IPS-11a (cell line): Measurements from ENCODE around the gene CRY2.
A peak's percentile ranks its signal among the peaks of the same experiment; 100 is the strongest.

Experiments
- H3K4me3 ChIP-seq: one replicate; pipeline ENCODE4 v1.5.1; 2013; ENCODE audit warnings: low read depth, low read length, control low read depth

The CRY2 gene

GRCh38 chr11:45847911-45848316 lies 639 bp downstream of the CRY2 start:
- H3K4me3 ChIP-seq = peak overlapping the region; percentile 80

DNA sequence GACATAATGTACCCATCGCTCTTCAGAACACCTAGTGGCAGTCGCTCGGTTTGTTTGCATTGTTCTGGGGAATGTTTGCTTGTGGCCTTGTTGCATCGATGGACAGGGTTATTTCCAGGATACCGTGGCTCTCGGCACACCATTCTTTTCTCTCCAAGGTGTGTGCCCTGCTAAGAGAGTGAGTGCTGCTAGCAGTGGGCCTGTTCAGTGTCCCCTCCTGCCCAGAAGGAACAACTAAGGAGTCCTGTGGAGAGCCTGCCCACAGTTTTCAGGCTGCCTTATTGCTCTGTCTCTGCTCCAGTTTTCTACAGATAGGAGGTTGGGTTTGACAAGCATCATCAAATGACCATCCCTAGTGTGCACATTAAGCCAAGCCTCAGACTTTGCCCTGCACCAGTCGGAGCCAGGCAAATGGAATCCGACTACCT lies 1.4 kb downstream of the CRY2 start:
- no peak overlapping the region for H3K4me3 ChIP-seq

GRCh38 chr11:45850446-45850845 lies 3.2 kb downstream of the CRY2 start:
- no peak overlapping the region for H3K4me3 ChIP-seq

GRCh38 chr11:45851228-45851627 lies 4.0 kb downstream of the CRY2 start:
- H3K4me3 ChIP-seq = no peak overlapping the region

DNA sequence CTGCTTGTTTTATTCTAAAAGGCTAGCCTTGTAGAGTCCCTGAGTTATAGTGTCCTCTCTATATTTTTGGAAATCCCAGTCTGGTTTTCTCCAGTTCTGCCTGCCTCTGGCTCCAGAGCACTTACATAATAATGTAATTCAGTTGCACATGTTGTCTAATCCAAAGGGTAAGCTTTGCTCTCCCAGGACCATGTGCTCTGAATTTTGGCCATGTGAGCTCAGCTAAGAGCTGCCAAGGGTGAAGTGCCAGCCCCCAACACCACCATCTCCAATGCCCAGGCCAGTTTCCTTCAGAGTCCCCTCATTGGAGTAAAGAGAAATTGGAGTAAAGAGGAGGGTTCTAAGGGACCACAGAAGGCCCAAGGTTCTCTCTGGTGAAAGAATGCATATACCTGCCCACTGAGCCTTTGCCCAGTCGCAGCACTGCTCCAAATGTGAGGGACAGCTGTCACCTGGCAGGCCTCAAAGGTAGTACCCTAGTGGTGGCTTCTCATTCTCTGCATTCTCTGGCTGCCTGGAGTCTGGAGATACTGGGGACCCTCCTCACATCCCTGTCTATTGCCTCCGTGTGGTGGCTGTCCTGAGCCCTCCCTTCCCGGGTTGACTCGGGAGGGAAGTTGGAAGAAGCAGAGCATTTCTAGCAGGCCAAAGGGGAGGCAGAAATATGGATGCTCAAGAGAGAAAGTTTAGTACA lies 4.9 kb downstream of the CRY2 start:
- H3K4me3 ChIP-seq = no peak overlapping the region

- no peak overlapping the region for H3K4me3 ChIP-seq
Observed at GRCh38 chr11:45852712-45853101, 5.4 kb downstream of the CRY2 start.

GRCh38 chr11:45853332-45854219 lies 6.3 kb downstream of the CRY2 start:
- H3K4me3 ChIP-seq = no peak overlapping the region

DNA sequence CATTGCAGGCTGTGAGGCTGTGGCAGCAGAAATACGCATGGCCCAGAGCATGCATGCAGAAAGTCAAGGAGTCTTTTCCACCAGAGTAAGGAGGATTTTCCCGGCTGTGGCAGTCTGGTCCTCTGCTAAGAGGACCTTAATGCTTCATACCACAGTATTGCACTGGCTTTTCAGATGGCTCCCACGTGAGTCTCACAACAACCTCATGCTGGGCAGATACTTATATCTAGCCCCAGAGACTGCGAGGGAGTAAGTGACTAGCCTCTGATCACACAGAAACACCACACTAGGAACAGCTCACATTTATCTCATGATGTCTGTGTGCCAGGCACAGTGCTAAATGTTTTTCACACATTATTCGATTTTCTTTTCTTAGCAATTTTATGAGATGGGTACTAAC lies 8.0 kb downstream of the CRY2 start:
- H3K4me3 ChIP-seq = no peak overlapping the region

DNA sequence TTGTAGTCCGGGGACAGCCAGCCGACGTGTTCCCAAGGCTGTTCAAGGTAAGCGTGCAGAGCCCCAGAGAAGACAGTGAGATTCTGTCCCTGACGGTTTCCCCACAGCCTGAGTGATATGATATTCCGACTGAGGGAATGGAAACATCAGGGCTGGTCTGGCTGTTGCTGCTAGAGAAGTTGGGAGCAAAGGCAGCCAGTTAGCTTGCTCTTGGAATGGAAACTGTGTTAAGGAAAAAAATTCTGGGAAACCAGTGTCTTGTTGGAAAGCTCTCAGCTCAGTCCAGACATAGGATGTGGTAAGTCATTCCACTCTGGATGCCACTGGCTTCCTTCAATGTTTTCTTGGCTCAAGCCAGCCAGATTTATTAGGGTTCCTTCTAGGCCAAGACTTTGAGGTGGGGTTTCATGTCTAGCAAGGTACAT lies 8.8 kb downstream of the CRY2 start:
- H3K4me3 ChIP-seq = no peak overlapping the region

DNA sequence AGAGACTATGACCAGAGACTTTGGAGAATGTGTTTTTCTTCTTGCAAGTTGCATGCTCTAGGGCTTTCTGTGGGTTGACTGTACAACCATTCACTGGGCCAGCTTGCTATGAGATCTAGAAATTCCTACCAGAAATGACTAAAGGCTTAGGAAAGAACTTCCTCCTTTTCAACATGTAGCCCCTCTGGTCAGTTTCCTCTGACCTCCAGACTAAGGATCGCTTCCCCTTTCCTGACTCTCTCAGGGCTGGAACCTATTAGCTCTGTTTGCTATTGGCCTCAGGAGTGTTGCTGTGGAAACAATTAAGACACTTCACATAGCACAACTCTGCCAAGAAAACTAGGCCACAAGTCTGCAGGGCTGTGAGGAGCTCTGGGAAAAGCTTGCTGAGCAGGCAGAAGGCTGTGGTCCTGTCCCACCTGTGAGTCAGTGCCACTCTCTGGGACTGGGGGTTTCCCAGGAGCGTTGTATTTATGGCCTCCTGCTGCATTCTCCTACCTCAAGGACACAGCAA lies 10.7 kb downstream of the CRY2 start:
- no peak overlapping the region for H3K4me3 ChIP-seq

DNA sequence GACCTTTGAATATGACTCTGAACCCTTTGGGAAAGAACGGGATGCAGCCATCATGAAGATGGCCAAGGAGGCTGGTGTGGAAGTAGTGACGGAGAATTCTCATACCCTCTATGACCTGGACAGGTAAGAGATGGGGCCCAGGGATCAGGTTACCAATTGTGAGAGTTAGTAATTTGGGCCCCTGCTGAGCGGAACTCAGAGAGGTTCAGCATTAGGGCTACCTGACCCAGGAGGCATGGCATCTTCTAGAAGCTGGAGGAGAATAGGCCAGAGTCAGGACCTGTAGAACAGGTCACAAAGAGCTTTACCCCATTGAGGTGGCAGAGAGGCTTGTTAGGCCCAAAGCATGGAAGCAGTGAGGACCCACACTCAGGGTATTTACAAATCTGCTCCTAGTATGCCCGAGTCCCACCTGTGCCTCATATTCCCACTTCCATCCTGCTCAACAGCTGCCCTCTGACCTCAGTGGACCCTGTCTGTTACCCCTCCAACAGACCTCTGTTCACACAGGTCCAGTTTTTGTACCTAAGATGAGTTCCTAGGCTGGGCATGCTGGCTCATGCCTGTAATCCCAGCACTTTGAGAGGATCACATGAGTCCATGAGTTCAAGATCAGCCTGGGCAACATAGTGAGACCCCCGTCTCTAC lies 11.6 kb downstream of the CRY2 start:
- no peak overlapping the region for H3K4me3 ChIP-seq

DNA sequence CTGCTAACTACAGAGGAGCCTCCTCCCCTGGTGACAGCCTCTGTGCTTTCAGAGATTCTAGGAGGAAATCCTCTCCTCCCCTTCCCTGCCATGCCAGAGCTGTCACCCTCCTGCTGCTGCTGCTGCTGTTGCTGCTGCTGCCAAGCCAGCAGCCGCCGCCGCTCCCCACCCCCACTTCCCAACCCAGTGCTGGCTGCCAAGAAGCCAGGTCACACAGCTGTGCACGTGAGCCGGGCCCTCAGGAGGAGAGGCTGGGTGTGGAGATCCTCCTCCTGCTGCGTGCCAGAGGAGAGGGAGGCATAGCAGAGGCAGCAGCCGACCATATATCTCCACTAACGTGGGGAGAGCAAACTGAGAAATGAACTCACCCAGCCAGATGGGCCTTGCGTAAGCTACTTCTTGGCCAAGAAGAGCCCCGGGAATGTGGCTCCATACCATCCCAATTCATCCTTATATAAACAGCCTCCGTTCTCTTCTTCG lies 12.4 kb downstream of the CRY2 start:
- no peak overlapping the region for H3K4me3 ChIP-seq

DNA sequence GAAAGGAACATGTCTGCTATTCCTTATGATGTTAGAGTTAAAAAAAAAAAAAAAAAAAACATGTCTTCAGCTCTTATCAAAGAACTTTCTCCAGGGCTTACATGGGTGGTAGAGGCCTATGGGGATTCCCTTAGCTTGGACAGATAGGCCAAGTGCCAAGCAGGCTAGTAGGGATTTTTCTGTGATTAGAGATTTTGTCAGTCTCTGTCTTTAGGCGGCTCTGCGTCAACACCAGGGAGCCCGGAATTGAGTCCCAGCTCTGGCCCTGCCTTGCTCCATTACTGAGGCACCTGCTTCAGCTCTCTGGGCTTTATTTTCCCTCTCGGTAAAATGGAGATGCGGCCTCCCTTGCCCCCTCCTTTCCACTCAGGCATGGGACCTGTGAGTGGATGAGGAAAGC lies 13.1 kb downstream of the CRY2 start:
- H3K4me3 ChIP-seq = no peak overlapping the region

- H3K4me3 ChIP-seq = no peak overlapping the region
Observed at GRCh38 chr11:45860764-45861510, 13.7 kb downstream of the CRY2 start.

DNA sequence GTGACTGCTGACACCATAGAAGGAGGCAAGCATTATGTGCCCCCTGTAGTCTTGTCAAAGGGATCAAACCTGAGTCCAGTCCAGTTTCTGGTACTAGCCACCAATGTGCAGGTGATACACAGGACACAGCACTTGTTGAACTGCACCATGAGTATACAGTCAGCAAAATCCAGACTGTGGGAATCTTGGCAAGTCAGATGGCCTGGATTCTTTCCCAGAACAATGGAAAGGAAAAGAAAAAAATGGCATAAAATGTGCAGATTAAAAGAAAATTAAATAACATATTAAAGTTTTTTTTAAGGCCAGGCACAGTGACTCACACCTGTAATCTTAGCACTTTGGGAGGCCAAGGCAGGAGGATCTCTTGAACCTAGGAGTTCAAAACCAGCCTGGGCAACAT lies 16.8 kb downstream of the CRY2 start:
- no peak overlapping the region for H3K4me3 ChIP-seq

GRCh38 chr11:45869551-45869950 lies 22.3 kb downstream of the CRY2 start:
- no peak overlapping the region for H3K4me3 ChIP-seq

GRCh38 chr11:45870706-45871105 lies 23.4 kb downstream of the CRY2 start:
- no peak overlapping the region for H3K4me3 ChIP-seq

GRCh38 chr11:45871638-45872037 lies 24.4 kb downstream of the CRY2 start:
- no peak overlapping the region for H3K4me3 ChIP-seq

DNA sequence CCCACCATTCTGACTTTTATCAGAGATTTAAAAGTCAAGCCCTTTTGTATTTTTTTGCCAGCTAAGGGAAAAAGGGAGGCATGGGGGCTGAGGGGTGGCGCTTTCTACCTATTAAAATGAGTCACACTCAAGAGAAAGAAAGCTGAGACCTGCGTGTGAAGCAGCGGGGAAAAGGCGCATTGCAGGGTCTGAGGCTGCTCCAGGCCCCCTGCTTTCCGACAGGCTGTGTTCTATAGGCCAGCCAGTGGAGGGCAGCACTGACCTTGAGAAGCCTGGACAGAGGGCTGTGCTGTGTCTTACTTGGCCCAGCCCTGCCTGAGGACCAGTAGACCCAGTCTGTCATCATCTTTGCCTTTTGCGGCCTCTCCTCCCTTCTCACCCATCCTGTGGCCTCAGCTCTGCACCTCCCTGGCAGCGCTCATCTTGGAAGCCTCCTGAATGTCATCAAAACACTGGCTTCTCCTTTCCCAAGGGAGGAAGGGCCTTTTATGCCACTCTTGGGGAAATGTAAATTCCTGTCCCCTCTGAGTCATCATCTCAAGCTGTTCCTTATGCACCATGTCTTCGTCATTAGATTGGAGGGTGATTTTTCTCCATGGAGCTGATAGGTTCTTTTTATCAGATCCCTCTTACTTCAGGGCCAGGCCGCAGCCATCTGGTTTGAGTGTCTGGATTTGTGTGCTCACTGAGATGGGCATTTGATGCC lies 25.5 kb downstream of the CRY2 start:
- no peak overlapping the region for H3K4me3 ChIP-seq

DNA sequence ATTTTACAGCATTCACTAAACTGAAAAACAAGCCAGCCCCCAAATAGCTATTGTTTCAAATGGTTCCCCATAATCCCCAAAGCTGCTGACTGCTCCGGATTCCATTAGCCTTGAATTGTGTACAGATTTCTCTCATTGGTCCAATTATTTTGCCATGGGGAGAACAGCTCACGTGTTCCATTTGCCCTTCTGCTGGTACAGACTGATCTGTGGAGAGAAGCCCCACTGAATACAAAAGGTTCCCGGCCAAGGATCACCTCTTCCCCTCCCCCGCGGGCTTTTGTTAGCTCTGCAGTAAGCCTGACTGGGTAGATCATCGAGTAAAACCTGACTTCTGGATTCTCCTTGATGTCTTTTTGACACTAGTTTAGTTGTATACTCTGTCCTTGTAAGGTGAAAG lies 29.1 kb downstream of the CRY2 start:
- no peak overlapping the region for H3K4me3 ChIP-seq
